Right forelimb (tissue), 1 donor: Measurements from ENCODE around the gene CEACAM20.
"Not testable (repeated sequence)": the region's sequence is repeated elsewhere in the genome, so short reads cannot be mapped to it uniquely, and the experiment has no call there.

Source experiments
- DNase-seq: peaks from one replicate; pipeline ENCODE4 v3.0.0-alpha.2; 2018

Gene CEACAM20

DNA sequence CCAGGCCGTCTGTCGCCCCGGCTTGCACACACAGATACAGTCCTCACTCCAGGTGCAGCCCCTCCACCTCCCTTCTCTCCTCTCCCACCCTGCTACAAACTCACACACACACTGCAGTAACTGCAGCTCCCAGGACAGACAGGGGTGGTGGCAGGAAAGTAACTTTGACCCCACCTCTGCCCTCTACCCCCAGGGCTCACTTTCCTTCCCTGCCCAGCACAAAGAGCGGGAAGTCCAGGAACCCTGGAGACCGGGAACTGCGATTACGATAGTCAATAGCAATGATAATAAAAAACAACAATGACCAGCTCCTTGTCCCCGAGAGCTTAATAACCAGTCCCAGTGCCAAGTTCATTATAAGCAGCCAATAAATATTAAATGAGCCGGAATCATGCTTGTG is at the start of gene CEACAM20:
CEACAM20 (minus strand) TSS at position 140 of the 400 bp plus-strand sequence. CDS start 166 bp downstream, outside the sequence.
- no peak for DNase-seq

DNA sequence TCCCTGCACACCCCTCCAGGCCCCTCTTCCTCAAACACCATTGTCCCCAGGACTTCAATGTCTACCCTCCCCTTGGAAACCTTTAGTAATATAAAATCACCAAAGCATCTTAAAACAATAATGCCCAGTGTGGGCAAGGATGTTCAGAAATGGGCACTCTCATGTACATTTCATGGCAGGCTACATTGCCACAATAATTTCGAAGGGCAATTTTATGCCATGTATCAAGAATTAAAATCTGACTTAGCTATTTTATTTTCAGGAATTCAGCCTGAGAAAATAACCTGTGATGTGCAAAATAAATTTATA is 48.0 kb upstream of the CEACAM20 start:
- DNase-seq = no peak

DNA sequence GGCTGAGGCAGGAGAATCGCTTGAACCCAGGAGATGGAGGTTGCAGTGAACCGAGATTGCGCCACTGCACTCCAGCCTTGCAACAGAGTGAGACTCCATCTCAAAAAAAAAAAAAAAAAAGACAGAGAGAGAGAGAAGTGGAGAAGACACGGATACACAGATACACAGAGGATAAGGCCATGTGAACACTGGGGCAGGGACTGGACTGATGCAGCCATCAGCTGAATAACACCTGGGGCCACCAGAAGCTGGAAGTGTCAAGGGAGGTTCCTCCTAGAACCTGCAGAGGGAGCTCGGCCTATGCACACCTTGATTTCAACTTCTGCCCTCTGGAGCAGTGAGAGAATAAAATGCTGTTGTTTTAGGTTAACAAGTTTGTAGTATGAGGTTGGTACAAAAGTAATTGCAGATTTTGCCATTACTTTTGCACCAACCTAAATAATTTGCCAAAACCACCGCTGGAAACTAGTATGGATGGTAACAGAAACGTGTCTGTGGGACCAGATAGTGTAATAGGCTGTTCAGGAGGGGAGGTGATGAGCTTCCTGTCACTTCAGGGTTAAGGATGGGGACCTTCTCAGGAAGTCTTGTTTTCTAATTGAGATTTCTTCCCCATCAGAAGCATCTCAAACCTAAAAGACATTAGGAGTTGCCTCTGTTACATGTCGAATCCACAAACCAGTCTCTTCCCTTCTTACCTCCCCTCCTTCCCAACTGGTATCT is 47.5 kb upstream of the CEACAM20 start:
- no peak for DNase-seq

DNA sequence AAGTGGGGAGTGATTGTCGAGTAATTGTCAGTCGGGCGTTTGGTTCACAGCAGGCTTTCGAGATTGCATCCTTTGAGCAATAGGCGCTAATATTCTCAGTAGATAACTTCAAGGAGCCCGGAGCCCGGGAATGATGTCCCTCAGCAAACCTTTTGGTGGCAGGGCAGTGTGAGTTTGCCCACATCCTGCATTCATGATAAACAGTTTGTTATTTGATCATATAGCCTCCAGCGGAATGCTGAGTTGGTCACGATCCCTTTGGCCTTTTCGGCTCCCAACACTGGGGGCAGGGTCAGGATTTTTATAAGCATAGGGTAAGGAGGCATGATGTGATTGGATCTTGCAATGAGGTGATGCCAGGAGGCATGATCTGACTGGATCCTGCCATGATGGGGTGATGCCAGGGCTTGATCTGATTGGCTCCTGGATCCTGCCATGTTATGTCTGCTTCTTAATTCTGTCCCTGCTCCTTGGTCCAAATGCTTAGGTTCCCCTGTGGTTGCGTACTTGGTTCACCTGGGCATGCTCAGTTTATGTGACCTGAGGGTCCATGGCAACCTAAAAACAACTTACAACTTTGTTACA is 45.7 kb upstream of the CEACAM20 start:
- DNase-seq = no peak

DNA sequence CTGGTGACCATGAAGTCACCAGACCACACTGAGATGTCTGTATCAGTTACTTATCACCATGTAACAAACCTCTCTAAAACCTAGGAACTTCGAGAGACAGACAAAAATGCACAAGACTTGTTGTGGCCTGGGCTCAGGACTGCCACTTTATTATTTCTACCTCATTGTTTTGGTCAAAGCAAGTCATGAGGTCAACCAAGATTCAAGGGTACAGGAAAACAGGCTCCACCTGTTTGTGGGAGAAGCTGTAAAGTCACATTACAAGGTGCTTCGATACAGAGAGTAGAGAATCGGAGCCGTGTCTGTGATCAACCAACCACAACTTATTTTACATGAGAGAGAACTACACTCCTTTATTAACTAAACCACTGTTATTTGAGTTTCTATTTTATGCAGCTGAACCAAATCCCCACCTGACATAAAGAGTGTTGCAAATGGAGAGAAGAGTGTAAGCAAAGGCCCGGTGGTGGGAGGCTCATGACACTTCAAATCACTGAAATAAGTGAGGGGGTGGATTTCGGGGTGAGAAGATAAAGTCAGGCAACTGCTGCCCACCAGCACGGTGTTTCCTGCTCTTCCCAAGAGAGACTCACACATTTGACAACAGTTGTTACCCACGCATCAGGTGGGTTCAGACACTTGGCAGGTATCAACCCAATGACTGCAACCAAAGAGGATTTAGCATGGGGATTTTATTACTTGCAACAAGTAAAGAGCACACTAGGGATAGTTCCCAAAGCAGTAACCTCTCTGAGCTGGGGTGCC is 44.9 kb upstream of the CEACAM20 start:
- DNase-seq = no peak

DNA sequence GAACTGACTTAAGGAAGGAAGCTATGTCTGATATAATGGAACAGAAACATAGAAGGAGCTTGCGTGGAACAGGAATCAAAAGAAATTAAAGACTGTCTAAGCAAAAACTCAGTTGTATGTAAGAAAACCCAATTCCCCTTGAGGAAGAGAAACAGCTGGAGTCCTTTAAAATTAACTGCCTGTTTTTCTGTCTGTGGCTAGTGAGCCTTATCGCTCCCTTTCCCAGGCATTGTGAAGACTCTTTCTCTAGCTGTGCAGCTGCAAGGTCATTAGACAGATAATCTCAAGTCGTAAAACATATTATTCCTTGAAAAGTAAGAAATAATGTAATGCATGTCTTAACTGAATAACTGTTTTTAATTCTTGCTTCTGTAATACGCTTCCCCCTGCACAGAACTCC is 44.2 kb upstream of the CEACAM20 start:
- DNase-seq = no peak

DNA sequence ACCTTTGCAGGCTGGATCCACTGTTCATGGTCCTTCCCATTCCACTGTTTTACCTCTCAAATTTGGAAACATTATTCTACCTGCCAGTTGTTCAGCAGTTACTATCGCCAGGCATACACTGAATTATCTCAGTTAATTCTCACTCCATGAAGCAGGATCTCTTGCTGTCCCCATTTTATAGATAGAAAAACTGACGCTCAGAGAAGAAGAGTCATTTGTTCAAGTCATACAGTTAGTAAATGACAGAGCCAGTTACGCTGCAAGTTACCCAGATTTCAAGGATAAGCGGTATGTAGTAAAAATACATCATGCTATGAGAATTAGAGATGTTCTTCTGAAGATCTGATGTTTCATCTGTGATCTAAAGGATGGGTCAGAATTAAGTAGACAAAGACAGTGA is 43.7 kb upstream of the CEACAM20 start:
- no peak for DNase-seq

DNA sequence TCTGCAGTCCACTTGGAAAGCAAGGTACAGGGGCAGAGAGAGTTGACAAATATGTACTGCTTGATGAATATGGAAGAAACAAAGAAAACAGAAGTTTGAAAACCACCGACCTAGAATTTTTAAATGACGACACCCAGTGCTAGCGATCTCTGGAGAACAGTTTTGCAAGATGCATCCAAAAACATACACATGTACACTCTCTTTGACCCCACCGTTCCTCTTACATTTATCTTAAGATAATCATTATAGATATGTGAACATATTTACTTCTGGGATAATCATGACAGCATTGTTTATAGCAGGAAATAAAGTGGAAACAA is 43.1 kb upstream of the CEACAM20 start:
- DNase-seq = no peak

DNA sequence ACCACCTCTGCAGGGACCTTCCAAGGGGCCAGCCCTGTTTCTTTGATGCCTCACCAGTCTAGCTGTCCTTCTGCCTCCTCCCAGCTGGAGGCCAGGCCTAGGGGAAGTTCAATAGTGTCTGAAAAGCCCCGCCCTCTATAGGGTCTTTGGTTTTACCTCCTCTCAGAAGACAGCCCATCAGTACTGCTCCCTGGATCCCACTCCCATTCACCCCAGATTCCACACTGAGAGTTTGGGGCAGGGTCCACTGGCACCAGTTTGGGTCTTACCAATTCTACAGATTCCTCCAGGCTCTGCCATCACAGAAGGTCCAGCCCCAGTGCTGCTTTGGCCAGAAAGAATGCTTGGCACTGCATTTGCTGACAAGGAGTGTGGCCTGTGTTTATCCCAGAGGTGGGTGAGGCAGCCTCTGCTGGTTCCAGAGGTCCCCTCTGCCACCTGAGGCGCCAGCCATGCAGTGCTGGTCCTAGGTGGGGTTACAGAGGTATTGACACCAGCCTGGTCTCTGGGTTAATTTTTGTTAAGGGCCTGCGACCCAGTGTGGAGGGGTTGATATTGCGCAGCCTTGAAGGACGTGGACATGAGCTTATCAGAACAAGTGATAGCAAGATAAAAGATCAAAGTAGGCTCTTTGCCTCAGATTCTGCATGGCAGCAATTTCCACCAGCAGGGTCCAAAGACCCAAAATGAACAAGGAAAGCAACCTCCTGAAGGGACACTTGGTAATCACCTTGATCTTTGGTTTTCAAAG is 42.5 kb upstream of the CEACAM20 start:
- no peak for DNase-seq

DNA sequence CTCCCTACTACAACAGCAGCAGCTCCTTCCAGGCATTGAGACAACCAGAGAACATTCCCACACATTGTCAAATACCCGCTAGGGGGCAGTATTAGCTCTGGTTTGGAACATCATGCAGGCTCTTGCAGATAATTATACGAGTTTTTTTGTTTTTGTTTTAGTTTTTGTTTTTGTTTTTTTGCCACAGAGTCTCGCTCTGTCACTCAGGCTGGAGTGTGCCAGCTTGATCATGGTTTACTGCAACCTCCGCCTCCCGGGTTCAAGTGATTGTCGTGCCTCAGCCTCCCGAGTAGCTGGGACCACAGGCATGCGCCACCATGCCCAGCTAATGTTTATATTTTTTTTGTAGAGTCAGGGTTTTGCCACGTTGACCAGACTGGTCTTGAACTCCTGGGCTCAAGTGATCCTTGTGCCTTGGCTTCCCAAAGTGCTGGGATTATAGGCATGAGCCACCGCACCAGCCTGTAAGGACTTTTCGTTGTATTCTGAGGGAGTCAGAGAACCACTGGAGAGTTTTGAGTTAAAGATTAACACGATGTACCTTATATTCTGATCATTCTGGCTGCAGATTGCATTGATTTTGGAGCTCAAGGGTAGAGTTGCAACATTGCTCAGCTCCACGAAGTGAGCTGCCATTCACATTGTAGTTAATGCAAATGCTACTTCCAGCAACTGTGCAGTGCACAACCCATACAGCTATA is 41.7 kb upstream of the CEACAM20 start:
- DNase-seq = peak; percentile 63

DNA sequence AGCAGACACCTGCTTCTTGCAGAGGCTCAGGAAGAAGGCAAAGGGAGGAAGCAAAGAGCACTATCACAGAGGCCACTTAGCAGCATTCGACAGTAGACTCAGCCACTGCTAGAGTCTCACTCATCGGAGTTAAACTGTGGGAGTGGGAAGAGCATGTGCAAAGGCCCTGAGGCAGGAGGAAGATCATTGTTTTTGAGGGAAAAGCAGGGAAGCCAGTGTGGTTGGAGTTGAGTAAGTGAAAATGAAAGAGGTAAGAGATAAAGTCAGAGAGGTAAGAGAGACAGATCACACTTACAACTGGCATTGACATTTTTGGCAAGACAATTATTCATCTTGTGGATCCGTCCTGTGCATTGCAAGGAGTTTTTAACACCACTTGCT is 41.1 kb upstream of the CEACAM20 start:
- no peak for DNase-seq

DNA sequence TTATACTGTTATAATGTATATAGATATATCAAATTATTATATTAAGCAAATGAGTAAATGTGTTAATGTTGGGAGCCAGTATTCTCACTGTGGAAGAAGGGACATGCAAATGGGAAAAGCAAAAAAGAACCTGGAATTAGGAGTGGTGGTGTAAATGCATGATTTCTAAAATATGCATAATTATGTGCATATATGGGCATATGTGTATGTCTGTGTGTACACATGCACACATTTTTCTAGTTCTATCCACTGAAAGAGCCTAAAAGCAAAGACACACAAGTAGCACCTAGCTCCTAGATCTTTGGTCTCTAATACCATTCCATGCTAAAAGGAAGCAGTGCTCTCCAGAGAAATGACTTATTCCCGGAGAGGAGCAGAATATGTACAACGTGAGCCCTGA is 38.3 kb upstream of the CEACAM20 start:
- DNase-seq = no peak

DNA sequence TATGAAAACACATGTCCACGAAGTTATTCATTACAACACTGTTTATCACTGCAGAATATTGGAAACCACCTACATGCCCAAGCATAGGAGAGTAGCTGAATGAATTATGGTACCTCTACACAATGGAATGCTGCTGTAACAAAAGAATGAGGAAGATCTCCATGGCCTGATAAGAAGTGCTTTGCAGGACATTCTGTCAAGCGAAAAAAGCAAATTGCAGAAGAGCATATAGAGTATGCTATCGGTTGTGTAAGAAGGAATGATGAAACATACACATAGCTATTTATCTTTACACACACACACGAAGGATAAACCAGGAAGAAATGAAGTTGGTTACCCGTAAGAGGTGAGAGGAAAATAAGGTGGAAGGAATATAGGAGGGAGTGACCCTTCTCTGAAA is 37.5 kb upstream of the CEACAM20 start:
- DNase-seq = no peak

DNA sequence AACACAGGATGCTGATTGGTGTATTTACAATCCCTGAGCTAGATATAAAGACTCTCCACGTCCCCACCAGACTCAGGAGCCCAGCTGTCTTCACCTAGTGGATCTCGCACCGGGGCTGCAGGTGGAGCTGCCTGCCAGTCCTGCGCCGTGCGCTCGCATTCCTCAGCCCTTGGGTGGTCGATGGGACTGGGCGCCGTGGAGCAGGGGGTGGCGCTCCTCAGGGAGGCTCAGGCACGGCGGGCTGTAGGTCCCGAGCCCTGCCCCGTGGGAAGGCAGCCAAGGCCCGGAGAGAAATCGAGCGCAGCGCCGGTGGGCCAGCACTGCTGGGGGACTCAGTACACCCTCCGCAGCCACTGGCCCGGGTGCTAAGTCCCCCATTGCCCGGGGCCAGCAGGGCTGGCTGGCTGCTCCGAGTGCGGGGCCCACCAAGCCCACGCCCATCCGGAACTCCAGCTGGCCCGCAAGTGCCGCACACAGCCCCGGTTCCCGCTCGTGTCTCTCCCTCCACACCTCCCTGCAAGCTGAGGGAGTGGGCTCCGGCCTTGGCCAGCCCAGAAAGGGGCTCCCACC is 33.7 kb upstream of the CEACAM20 start:
- DNase-seq = not testable (repeated sequence)

DNA sequence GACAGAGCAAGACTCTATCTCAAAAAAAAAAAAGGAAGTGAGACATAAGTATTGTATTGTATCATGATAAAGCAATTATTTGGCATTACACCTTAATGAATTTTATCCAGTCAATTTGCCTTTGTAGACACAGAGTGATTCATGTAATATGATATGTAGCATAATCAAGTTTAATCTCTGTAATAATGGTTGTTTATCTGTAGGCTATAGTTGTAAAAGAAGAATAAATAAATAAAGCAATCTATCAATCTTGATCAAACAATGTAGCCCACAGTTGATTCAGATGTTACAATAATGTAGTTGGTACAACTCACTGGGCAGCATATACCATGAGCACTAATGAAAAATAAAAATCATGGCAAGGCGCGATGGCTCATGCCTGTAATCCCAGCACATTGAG is 28.5 kb upstream of the CEACAM20 start:
- DNase-seq = no peak

DNA sequence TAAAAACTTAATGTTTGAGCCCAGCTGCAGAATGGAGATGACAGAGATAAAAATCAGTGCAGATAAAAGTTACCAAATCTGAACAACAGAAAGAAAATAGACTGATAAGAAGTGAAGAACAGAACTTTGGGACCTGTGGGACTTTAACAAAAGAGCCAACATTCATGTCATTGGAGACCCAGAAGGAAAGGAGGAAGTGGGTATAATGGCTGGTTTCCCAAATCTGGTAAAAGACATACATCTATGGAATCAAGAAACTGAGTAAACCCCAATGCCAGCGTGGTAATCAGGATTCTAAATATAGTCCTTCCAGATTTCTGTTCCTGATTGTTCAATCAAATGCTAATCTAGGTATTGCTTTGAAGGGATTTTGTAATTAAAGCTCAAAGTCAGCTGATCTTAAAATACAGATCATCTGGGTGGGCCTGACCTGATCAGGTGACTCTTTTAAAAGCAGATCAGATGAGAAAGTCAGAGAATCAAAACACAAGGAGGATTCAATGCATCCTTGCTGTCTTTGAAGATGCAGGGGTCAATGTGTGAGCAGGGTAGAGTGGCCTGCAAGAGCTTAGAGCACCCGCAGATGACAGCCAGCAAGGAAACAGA is 25.3 kb upstream of the CEACAM20 start:
- DNase-seq = no peak

DNA sequence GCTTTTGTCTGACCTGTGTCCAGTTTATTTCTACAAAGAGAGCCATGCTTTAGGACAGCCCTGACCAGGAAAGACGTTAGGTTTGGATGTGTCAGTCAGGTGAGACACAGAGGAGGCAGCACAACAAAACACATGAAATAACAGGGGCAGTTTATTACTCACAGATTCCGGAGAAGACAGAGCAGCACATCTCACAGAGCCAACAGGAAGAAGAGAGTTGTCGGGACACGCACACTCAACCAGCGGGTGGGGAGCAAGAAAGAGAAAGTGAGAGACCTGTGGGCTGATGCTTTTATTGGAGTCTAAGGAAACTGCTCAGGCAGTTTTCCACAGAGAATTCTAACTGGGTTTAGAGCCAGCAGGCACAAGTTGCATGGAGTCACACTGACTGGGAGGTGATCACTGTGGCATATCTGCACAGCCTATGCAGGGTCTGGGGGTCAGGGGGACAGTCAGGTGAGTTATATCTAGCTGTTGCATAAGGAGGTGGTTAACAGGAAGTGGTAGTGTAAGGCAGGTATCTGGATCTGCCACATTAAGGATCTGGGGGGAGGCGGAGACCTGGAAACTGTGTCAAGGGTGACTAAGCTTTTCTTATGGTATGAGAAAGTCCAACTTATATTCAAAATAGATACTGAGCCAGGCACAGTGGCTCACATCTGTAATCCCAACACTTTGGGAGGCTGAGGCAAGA is 24.1 kb upstream of the CEACAM20 start:
- DNase-seq = no peak

DNA sequence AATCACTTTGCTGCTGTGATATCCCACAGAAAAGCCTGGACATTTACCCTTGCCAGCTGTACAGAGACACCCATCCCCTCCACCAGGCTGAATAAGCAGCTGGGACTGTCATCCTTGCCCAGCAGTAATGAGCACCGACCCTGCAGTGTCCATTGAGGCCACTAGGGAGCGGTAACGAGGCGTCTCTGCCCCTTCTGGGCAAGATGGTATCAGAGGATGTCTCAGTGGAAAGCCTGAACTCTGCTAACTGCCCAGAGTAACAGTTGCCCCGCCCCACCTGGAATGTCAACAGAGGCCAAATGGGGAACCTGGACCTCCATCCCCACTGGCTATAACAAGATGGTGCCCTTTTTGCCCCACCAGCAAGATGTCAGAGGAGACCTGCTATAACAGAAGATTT is 22.8 kb upstream of the CEACAM20 start:
- DNase-seq = no peak

DNA sequence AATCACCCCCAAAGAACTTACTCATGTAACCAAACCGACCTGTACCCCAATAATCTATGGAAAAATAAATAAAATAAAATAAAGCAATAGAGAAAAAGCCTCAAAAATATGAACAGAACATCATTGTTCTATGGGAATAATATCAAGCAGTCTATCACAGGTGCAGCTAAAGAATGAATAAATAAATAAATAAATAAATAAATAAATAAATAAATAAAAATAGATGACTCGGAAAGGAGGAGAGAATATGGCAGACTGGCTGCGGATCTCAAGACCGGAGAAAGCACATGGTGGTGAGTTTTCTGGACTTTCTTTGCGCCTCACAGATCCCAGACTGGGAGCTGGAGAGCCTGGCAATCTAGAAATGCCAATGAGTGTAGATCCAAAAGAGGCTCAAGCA is 22.4 kb upstream of the CEACAM20 start:
- DNase-seq = no peak

DNA sequence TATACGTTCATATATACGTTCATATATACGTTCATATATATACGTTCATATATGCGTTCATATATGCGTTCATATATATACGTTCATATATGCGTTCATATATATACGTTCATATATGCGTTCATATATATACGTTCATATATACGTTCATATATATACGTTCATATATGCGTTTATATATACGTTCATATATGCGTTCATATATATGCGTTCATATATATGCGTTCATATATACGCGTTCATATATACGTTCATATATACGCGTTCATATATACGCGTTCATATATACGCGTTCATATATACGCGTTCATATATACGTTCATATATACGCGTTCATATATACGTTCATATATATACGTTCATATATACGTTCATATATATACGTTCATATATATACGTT is 21.5 kb upstream of the CEACAM20 start:
- DNase-seq = not testable (repeated sequence)

DNA sequence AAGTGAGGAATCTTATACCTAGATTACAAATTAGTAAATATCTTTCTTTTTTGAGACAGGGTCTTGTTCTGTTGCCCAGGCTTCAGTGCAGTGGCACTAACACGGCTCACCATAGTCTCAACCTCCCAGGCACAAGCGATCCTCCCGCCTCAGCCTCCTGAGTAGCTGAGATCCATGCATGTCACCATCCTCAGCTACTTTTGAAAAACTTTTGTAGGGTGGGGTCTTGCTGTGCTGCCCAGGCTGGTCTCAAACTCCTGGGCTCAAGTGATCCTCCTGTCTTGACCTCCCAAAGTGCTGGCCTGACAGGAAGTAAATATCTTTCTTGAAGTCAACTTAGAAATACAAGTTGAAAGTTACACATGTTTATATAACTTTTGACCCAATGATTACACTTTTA is 20.0 kb upstream of the CEACAM20 start:
- no peak for DNase-seq

DNA sequence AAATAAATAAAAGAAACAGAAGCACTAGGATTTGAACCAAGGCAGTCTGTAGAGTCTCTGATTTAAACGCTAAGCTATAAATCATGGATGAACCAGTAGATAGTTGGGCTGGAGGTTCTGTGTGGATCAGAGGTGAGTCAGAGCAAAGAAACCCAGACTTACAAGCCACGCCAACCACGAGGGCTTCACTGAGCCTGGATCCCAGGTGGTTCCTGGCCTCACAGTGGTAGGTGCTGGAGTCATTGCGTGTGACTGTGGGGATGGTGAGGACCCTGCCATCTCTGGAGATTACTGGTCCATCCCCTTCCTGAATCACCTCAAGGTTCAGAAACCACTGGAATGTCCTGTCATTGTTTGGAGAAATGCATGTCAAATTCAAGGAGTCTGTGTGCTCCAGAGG is 19.3 kb upstream of the CEACAM20 start:
- DNase-seq = no peak
